ENCODE results near the gene UQCC2. TPM values are rescaled to one million over a fixed set of nuclear protein-coding genes. Genes with fewer than 3 reads are reported as not detected.

Gene UQCC2
- total RNA-seq, 1 experiment from 2014 or later: 41.7 TPM

- in situ Hi-C loops (cut with HindIII; ENCODE audit: low pct_unique_long_range_greater_than_20kb, low sequenced_read_pairs): no loop called here
- DNase-seq (ENCODE audit: low read depth): no peak
Observed at GRCh38 chr6:33729059-33729458, 17.6 kb upstream of the UQCC2 start.

- DNase-seq (ENCODE audit: low read depth): no peak
- in situ Hi-C loops (cut with HindIII; ENCODE audit: low pct_unique_long_range_greater_than_20kb, low sequenced_read_pairs): no loop called here
Observed at GRCh38 chr6:33728438-33728837, 16.9 kb upstream of the UQCC2 start.

- in situ Hi-C loops (cut with HindIII; ENCODE audit: low pct_unique_long_range_greater_than_20kb, low sequenced_read_pairs): no loop called here
- no peak for DNase-seq (ENCODE audit: low read depth)
Observed at GRCh38 chr6:33727932-33728331, 16.4 kb upstream of the UQCC2 start.

GRCh38 chr6:33727126-33727525 is 15.6 kb upstream of the UQCC2 start:
- no peak for DNase-seq (ENCODE audit: low read depth)
- in situ Hi-C loops (cut with HindIII; ENCODE audit: low pct_unique_long_range_greater_than_20kb, low sequenced_read_pairs): no loop called here

GRCh38 chr6:33726696-33727095 is 15.2 kb upstream of the UQCC2 start:
- in situ Hi-C loops (cut with HindIII; ENCODE audit: low pct_unique_long_range_greater_than_20kb, low sequenced_read_pairs): no loop called here
- no peak for DNase-seq (ENCODE audit: low read depth)

GRCh38 chr6:33725891-33726673 is 14.6 kb upstream of the UQCC2 start:
- no peak for DNase-seq (ENCODE audit: low read depth)
- in situ Hi-C loops (cut with HindIII; ENCODE audit: low pct_unique_long_range_greater_than_20kb, low sequenced_read_pairs): no loop called here

GRCh38 chr6:33725222-33725621 is 13.7 kb upstream of the UQCC2 start:
- no peak for DNase-seq (ENCODE audit: low read depth)
- in situ Hi-C loops (cut with HindIII; ENCODE audit: low pct_unique_long_range_greater_than_20kb, low sequenced_read_pairs): no loop called here

GRCh38 chr6:33724102-33725023 is 12.9 kb upstream of the UQCC2 start:
- DNase-seq (ENCODE audit: low read depth): no peak
- in situ Hi-C loops (cut with HindIII; ENCODE audit: low pct_unique_long_range_greater_than_20kb, low sequenced_read_pairs): no loop called here

GRCh38 chr6:33723371-33724085 is 12.0 kb upstream of the UQCC2 start:
- in situ Hi-C loops (cut with HindIII; ENCODE audit: low pct_unique_long_range_greater_than_20kb, low sequenced_read_pairs): no loop called here
- no peak for DNase-seq (ENCODE audit: low read depth)

GRCh38 chr6:33722103-33722623 is 10.7 kb upstream of the UQCC2 start:
- in situ Hi-C loops (cut with HindIII; ENCODE audit: low pct_unique_long_range_greater_than_20kb, low sequenced_read_pairs): no loop called here
- no peak for DNase-seq (ENCODE audit: low read depth)

- in situ Hi-C loops (cut with HindIII; ENCODE audit: low pct_unique_long_range_greater_than_20kb, low sequenced_read_pairs): no loop called here
Observed at GRCh38 chr6:33721508-33721907, 10.0 kb upstream of the UQCC2 start.

GRCh38 chr6:33720998-33721397 is 9.5 kb upstream of the UQCC2 start:
- in situ Hi-C loops (cut with HindIII; ENCODE audit: low pct_unique_long_range_greater_than_20kb, low sequenced_read_pairs): no loop called here
- DNase-seq (ENCODE audit: low read depth): no peak

More at GRCh38 chr6:33721508-33721907, 10.0 kb upstream of the UQCC2 start:
- no peak for DNase-seq (ENCODE audit: low read depth)

GRCh38 chr6:33719326-33719987 is 8.0 kb upstream of the UQCC2 start:
- in situ Hi-C loops (cut with HindIII; ENCODE audit: low pct_unique_long_range_greater_than_20kb, low sequenced_read_pairs): loop anchor here (10.0 kb wide), 1 partner anchor 65 kb away; no protein-coding TSS in a partner anchor
- DNase-seq (ENCODE audit: low read depth): no peak

- DNase-seq (ENCODE audit: low read depth): no peak
- in situ Hi-C loops (cut with HindIII; ENCODE audit: low pct_unique_long_range_greater_than_20kb, low sequenced_read_pairs): loop anchor here (10.0 kb wide), 1 partner anchor 64 kb away; no protein-coding TSS in a partner anchor
Observed at GRCh38 chr6:33718713-33719112, 7.2 kb upstream of the UQCC2 start.

GRCh38 chr6:33717934-33718455 is 6.5 kb upstream of the UQCC2 start:
- in situ Hi-C loops (cut with HindIII; ENCODE audit: low pct_unique_long_range_greater_than_20kb, low sequenced_read_pairs): loop anchor here (10.0 kb wide), 1 partner anchor 63 kb away; no protein-coding TSS in a partner anchor

GRCh38 chr6:33716890-33717632 is 5.6 kb upstream of the UQCC2 start:
- DNase-seq (ENCODE audit: low read depth): no peak
- in situ Hi-C loops (cut with HindIII; ENCODE audit: low pct_unique_long_range_greater_than_20kb, low sequenced_read_pairs): loop anchor here (10.0 kb wide), 1 partner anchor 62 kb away; no protein-coding TSS in a partner anchor

More at GRCh38 chr6:33717934-33718455, 6.5 kb upstream of the UQCC2 start:
- no peak for DNase-seq (ENCODE audit: low read depth)

GRCh38 chr6:33716379-33716778 is 4.9 kb upstream of the UQCC2 start:
- DNase-seq (ENCODE audit: low read depth): no peak
- in situ Hi-C loops (cut with HindIII; ENCODE audit: low pct_unique_long_range_greater_than_20kb, low sequenced_read_pairs): loop anchor here (10.0 kb wide), 1 partner anchor 62 kb away; no protein-coding TSS in a partner anchor
